Smooth muscle cell (in vitro differentiated cells): ENCODE data around the gene ANLN. TPM values are rescaled to one million over a fixed set of nuclear protein-coding genes. Genes with fewer than 3 reads are reported as not detected.

Source experiments
- DNase-seq: peaks from one replicate; lab custom pipeline; 2025; ENCODE audit not compliant: unreplicated experiment; lab: John Stamatoyannopoulos, UW
- H2AFZ ChIP-seq: fragments of 200-600 bp; sonication (generic); 2 replicates; pipeline ENCODE4 v1.6.0; 2016; ENCODE audit warnings: antibody characterized with exemption, low read depth, mild to moderate bottlenecking
- H3F3A ChIP-seq: fragments of 200-600 bp; sonication (generic); 2 replicates; pipeline ENCODE4 v1.6.0; 2017; ENCODE audit warnings: antibody characterized with exemption, low read depth
- H3K27ac ChIP-seq: fragments of 200-600 bp; sonication (generic); 2 replicates; pipeline ENCODE4 v1.5.1; 2016; ENCODE audit warnings: low read depth, mild to moderate bottlenecking
- H3K27me3 ChIP-seq: fragments of 200-600 bp; sonication (generic); 2 replicates; pipeline ENCODE4 v1.6.1; 2016; ENCODE audit warnings: low read depth, mild to moderate bottlenecking
- H3K36me3 ChIP-seq: fragments of 200-600 bp; sonication (generic); 2 replicates; pipeline ENCODE4 v1.5.1; 2016; ENCODE audit warnings: low read depth
- H3K4me1 ChIP-seq: fragments of 200-600 bp; sonication (generic); 2 replicates; pipeline ENCODE4 v1.5.1; 2016; ENCODE audit warnings: low read depth
- H3K4me2 ChIP-seq: fragments of 200-600 bp; sonication (generic); 2 replicates; pipeline ENCODE4 v1.6.0; 2016; ENCODE audit warnings: mild to moderate bottlenecking
- H3K4me3 ChIP-seq: fragments of 200-600 bp; sonication (generic); 2 replicates; pipeline ENCODE4 v1.5.1; 2016; ENCODE audit warnings: mild to moderate bottlenecking
- H3K79me2 ChIP-seq: fragments of 200-600 bp; sonication (generic); 2 replicates; pipeline ENCODE4 v1.6.0; 2016; ENCODE audit warnings: low read depth, mild to moderate bottlenecking
- H3K9ac ChIP-seq: fragments of 200-600 bp; sonication (generic); 2 replicates; pipeline ENCODE4 v1.6.0; 2016; ENCODE audit warnings: low read depth
- H3K9me3 ChIP-seq: fragments of 200-600 bp; sonication (generic); replicated peaks from 2 replicates; pipeline ENCODE4 v1.5.1; 2016; ENCODE audit warnings: low read depth
- H4K20me1 ChIP-seq: fragments of 200-600 bp; sonication (generic); 2 replicates; pipeline ENCODE4 v1.6.0; 2016; ENCODE audit warnings: low read depth
- CTCF ChIP-seq: fragments of 200-600 bp; sonication (generic); IDR thresholded peaks from 2 replicates; pipeline ENCODE4 v1.5.1; 2017; ENCODE audit warnings: borderline replicate concordance, mild to moderate bottlenecking, antibody characterized with exemption; ENCODE audit not compliant: insufficient read depth, poor library complexity, severe bottlenecking
- WGBS: methylation state at CpG from one replicate; pipeline ENCODE4 v1.1.7; 2016; ENCODE audit warnings: low lambda C conversion rate; 5-methylcytosine and 5-hydroxymethylcytosine counted together
- polyA plus RNA-seq: library from polyadenylated mRNA; unstranded; fragments of >200 nt; fragmentation: Nextera tagmentation; extraction: Ambion mirVana; gene quantifications from 2 replicates; pipeline ENCODE4 v1.2.1, GENCODE V29; 2016
- total RNA-seq: library from RNA; depleted of rRNA; stranded (reverse); fragments of >200 nt; gene quantifications from 2 replicates; pipeline ENCODE4 v1.2.3, GENCODE V29; 2014

The ANLN gene
- total and polyA plus RNA-seq, 2 experiments from 2014 or later: 9.0 to 28.7 TPM

- WGBS: 69% methylated on average over 12 of the region's 12 CpGs
- no peaks in the 10 kb centered on the region for H3K4me1 ChIP-seq
- no peak overlapping the region for H3K4me3 ChIP-seq
- H4K20me1 ChIP-seq: no peaks in the 10 kb centered on the region
- no peaks in the 10 kb centered on the region for H3K9me3 ChIP-seq
- no peaks in the 10 kb centered on the region for H3F3A ChIP-seq
- H3K79me2 ChIP-seq: no peaks in the 10 kb centered on the region
- H3K27me3 ChIP-seq: no peaks in the 10 kb centered on the region
- no peak overlapping the region for H2AFZ ChIP-seq
- no peaks in the 10 kb centered on the region for H3K36me3 ChIP-seq
- no peak overlapping the region for H3K4me2 ChIP-seq
- no peak for DNase-seq
- TF ChIP-seq CTCF: peak; percentile 53
- no peak overlapping the region for H3K9ac ChIP-seq
- H3K27ac ChIP-seq: no peak overlapping the region
Observed at GRCh38 chr7:36473454-36474282, 84.0 kb downstream of the ANLN start.

GRCh38 chr7:36474283-36475010 is 84.8 kb downstream of the ANLN start:
- Histone ChIP-seq H3K27ac (no peak overlapping the region), H3K79me2 (no peaks in the 10 kb centered on the region), H3K4me2 (no peak overlapping the region), H3K9ac (no peak overlapping the region), H3K4me3 (no peak overlapping the region), H3K4me1 (no peaks in the 10 kb centered on the region), H3K9me3 (no peaks in the 10 kb centered on the region), H3K27me3 (no peaks in the 10 kb centered on the region), H2AFZ (no peak overlapping the region), H3K36me3 (no peaks in the 10 kb centered on the region), H3F3A (no peaks in the 10 kb centered on the region), H4K20me1 (no peaks in the 10 kb centered on the region)
- WGBS: 61% methylated on average over 6 of the region's 6 CpGs
- no peak for DNase-seq
- TF ChIP-seq CTCF: no peak

- Histone ChIP-seq H4K20me1 (no peaks in the 10 kb centered on the region), H3K27me3 (no peaks in the 10 kb centered on the region), H3K9me3 (no peaks in the 10 kb centered on the region), H3K27ac (no peak overlapping the region), H3K9ac (no peak overlapping the region), H3K4me2 (no peak overlapping the region), H2AFZ (no peak overlapping the region), H3K36me3 (no peaks in the 10 kb centered on the region), H3F3A (no peaks in the 10 kb centered on the region), H3K79me2 (no peaks in the 10 kb centered on the region), H3K4me3 (no peak overlapping the region), H3K4me1 (no peaks in the 10 kb centered on the region)
- no peak for TF ChIP-seq CTCF
- DNase-seq: no peak
Observed at GRCh38 chr7:36475011-36475342, 85.3 kb downstream of the ANLN start.
